Measurements from ENCODE around the gene ZAR1.

DNA sequence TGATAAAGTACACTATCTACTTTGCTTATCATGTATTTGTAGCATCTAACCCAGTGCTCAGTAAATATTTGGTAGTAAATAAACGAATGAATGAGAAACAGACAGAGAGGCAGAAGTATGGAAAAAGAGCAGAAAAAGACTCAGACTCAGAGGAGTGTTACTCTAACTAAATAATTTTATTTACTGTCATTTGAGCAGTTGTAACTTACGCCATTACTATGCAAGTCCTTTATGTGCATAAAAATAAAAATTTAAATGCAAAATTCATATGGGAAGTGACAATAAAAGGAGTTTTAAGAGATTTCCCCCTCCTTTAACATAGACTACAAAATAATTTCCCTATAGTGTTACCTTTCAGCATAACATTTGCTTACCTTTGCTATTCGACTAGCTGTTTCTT lies 49.5 kb downstream of the ZAR1 start:
- TF ChIP-seq, protein P1, sequence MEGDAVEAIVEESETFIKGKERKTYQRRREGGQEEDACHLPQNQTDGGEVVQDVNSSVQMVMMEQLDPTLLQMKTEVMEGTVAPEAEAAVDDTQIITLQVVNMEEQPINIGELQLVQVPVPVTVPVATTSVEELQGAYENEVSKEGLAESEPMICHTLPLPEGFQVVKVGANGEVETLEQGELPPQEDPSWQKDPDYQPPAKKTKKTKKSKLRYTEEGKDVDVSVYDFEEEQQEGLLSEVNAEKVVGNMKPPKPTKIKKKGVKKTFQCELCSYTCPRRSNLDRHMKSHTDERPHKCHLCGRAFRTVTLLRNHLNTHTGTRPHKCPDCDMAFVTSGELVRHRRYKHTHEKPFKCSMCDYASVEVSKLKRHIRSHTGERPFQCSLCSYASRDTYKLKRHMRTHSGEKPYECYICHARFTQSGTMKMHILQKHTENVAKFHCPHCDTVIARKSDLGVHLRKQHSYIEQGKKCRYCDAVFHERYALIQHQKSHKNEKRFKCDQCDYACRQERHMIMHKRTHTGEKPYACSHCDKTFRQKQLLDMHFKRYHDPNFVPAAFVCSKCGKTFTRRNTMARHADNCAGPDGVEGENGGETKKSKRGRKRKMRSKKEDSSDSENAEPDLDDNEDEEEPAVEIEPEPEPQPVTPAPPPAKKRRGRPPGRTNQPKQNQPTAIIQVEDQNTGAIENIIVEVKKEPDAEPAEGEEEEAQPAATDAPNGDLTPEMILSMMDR (IDR thresholded peaks at IDR 0.05; ENCODE audit: low read length), result no peak
- TF ChIP-seq EZH2 (IDR thresholded peaks at IDR 0.05; ENCODE audit: borderline replicate concordance, low read length), result no peak
